HG03342 (cell line): ENCODE data around the gene TMPRSS9.
"Not testable (repeated sequence)": the region's sequence is repeated elsewhere in the genome, so short reads cannot be mapped to it uniquely, and the experiment has no call there.

Source experiments
- ATAC-seq: cut with Tn5 transposase; IDR thresholded peaks from one replicate; pipeline ENCODE4 v1.9.1; 2021; ENCODE audit warnings: mild to moderate bottlenecking, moderate library complexity; ENCODE audit not compliant: unreplicated experiment

TMPRSS9 gene

GRCh38 chr19:2341244-2341751 is 18.8 kb upstream of the TMPRSS9 start:
- no peak for ATAC-seq

GRCh38 chr19:2341982-2342381 is 18.1 kb upstream of the TMPRSS9 start:
- ATAC-seq, result no peak

- no peak for ATAC-seq
Observed at GRCh38 chr19:2342656-2343288, 17.3 kb upstream of the TMPRSS9 start.

GRCh38 chr19:2343289-2343982 is 16.6 kb upstream of the TMPRSS9 start:
- ATAC-seq, result no peak

GRCh38 chr19:2344381-2344870 is 15.6 kb upstream of the TMPRSS9 start:
- ATAC-seq, result no peak

- ATAC-seq, result no peak
Observed at GRCh38 chr19:2345076-2345475, 15.0 kb upstream of the TMPRSS9 start.

GRCh38 chr19:2345794-2346663 is 14.0 kb upstream of the TMPRSS9 start:
- ATAC-seq, result no peak

GRCh38 chr19:2349818-2350217 is 10.2 kb upstream of the TMPRSS9 start:
- not testable (repeated sequence) for ATAC-seq

- ATAC-seq, result no peak
Observed at GRCh38 chr19:2350656-2351055, 9.4 kb upstream of the TMPRSS9 start.

- no peak for ATAC-seq
Observed at GRCh38 chr19:2351591-2351990, 8.5 kb upstream of the TMPRSS9 start.

GRCh38 chr19:2352121-2352520 is 7.9 kb upstream of the TMPRSS9 start:
- no peak for ATAC-seq

- ATAC-seq, result no peak
Observed at GRCh38 chr19:2353159-2353886, 6.7 kb upstream of the TMPRSS9 start.

- no peak for ATAC-seq
Observed at GRCh38 chr19:2353887-2354592, 6.0 kb upstream of the TMPRSS9 start.

- no peak for ATAC-seq
Observed at GRCh38 chr19:2354670-2355069, 5.4 kb upstream of the TMPRSS9 start.

GRCh38 chr19:2355168-2356035 is 4.7 kb upstream of the TMPRSS9 start:
- no peak for ATAC-seq

GRCh38 chr19:2356036-2356646 is 3.9 kb upstream of the TMPRSS9 start:
- no peak for ATAC-seq

- no peak for ATAC-seq
Observed at GRCh38 chr19:2357279-2358206, 2.5 kb upstream of the TMPRSS9 start.
